GM21360 (cell line): ENCODE data around the gene FOXJ1.

ENCODE experiments used
- ATAC-seq: cut with Tn5 transposase; IDR thresholded peaks from one replicate; pipeline ENCODE4 v1.9.1; 2021; ENCODE audit warnings: mild to moderate bottlenecking, moderate library complexity; ENCODE audit not compliant: unreplicated experiment

FOXJ1 gene

DNA sequence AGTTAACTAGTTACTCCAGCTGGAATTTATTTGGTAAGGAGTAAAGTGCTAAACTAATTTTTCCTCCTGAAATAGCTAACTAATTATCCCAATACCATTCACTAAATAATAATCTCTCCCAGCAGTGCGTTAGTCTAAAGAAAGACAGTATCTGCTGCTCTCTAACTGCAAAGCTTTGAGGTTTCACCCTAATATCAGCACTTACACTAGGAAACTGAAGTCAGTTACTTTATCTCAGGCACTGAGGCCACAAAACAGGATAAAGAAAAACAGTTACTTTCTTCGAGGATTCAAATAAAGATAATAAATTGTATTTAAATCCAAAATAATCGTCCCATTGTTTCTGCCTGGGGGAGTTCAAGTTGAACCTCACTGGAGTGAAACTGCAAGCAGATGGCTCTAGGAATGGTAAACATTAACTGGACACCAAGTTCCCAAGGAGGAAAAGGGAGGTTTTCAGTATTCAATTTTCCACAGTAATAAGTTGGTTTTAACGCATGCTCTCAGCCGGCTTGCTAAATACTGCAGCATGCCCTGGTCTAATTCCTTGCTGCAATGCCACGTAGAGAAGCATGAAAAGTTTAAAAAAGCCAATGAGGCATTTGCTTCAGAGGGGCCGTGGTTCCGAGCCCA is 20.0 kb upstream of the FOXJ1 start:
- no peak for ATAC-seq

DNA sequence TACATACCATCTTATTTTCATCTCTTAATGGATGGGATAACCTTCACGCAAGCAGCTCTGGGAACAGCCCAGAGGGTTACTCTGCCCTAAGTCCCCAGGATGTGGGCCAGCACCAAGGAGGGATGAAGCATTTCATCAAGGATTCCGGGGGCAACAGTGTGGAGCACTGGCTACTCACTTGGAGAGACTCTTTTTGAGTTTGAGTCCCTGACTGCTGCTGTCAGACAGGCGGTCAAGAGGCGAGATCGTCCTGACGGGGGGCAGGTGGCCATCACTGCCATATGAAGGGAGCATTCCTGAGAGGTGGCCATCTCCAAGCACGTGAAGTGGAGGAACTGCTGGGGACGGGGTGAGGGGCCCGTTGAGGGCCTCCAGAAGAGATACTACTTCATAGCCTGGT is 18.1 kb upstream of the FOXJ1 start:
- ATAC-seq = no peak

DNA sequence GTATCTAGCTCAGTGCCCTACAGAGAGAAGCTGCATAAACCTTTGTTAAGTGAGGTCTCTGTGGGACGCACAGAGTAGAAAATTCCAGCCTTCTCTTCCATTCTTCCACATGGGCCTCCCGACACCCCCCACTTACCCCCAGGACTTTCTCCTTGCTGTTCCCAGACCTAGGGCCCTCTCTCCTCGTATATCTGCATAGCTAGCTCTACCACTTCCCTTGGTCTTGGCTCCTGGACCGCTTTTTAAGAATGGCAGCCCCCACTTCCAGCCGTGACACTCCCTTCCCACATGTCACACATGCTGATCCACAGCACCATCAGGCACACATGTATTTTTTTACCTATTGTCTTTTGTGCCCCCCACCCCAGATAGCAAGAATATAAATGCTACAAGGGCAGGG is 16.7 kb upstream of the FOXJ1 start:
- ATAC-seq = no peak

DNA sequence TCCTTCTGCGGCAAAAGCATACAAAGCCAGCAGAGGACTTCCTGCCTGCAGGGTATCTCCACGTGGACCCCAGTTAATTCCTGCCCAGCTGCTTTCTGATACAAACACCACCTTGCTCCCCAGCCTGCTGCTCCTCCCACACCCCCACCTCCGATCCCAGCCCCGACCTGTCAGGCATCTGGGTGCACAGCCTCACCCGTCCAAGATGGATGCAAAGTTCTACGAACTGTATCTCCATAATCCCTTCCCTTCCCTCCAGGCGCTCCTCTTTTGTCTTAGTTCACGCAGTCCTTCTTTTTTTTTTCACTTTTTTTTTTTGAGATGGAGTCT is 15.6 kb upstream of the FOXJ1 start:
- ATAC-seq = no peak

DNA sequence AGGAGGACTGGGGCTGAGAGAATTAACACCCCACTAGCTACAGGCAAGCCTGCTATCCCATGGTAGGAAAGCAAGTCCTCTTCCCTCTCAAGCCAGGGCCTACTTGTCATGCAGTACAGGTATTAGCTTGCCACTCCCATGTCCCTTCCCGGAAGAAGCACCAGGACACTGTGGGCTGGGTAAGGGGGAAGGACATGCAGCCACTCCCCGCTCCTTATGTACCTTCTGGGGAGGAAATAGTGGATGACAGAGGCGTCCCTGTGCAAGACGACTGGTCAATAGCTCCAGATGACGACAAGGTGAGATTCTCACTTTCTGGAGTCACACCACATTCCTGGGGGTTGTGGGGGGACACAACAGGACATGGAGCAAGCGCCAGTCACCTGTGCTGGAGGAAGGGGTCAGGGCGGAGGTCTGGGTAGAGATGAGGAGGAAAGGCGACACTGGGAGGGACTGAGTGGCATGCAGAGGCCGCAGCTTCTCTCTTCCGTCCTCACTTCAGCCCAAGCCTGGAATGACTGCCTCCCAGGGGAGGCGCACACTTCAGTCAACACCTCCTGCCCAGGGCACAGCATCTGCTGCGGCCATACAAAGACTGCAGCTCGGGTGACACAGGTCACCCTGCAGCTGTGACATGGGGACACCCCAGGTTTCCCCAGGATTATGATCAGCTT is 15.1 kb upstream of the FOXJ1 start:
- no peak for ATAC-seq

DNA sequence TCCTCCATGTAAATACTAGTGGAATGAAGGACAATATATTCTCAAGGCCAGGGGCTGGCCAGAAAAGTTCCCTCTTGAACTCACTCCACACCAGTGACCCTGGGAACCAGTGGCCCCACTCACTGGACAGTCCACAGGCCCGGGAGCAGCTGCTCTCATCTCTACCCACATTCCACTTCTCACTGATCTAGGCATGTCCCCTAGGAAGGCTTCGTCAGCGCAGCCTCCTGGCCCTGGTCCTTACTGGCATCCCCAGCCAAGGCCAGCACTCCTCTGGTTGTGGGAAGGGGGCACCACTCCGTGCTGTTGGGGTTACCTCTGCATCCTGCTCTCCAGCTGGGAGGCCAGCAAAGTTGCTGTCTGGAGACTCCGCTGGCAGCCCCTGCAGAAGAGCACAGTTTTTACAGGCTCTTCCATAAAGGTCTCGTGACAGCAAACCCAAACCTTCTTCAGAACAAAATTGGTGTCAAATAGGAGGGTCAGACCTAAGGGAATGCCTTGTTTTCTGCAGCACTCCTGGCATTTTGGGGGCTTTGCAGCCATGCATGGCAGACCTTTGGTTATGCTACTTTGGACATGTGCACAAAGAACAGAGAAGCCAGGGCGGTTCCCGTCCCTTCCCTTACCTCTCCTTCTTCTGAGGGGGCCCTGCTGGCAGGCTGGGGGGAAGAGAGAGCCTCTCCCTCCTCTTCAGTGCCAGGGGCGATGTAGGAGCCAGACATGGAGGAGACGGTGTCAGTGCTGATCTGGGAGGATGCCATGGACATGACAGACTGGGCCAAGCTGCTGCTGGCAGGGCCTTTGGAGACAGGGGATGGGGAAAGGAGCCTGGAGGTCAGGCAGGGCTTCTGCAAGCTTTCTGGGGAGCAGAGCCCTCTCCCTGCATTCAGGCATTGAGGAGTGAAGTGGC is 14.1 kb upstream of the FOXJ1 start:
- no peak for ATAC-seq

DNA sequence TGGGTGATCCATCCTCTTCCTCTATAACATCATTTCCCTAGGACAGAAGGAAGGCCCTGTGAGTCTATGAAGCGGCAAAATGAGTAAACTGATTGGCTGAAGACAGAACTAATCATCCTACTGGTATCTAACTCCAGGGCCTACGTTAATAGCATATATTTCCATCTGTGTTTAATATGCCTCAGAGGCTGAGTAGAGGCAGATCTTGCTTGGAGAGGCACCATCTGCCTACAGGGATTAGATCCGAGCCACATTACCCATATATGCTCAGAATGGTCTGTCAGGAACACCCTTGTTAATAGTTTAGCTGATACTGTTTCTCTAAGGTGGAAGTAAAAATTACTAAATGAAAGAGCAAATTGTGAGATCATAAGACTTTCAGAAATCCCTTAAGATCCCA is 13.2 kb upstream of the FOXJ1 start:
- ATAC-seq = no peak

DNA sequence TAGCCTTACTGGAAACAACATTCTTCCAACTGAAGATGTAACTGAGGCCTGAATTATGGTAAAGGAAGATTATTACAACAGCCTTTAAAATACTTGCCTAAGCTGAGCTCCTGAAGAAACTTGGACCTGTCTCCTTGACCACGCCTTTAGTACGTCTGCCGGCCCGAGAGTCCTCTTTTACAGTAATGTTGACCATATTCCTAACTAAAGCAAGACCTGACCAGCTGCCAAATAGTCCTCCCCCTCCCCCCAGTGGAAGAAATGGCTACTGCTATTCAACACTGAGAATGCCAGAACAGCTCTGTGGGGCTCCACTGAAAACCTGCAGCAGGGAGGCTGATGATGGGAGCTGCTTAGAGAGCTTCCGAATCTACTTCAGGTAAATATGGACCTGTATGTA is 12.6 kb upstream of the FOXJ1 start:
- no peak for ATAC-seq

DNA sequence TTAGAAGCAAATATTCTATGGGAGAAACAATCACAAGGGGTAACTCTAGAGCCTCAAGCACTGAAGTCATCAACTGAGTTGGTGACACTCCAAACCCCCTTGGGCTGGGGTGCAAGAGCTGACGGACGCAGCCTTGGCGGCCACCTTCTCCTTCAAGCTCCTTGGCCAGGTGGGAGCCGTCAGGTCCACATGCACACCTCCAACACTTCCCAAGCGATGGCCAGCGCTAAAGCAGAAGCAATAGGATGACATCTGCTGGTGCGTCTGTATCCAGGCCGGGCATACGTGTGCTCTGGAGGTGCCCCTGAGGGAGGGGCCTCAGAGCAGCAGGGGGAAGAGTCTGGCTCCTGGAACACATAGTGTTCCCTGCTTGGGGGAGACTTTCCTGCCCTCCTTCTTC is 12.2 kb upstream of the FOXJ1 start:
- ATAC-seq = no peak

DNA sequence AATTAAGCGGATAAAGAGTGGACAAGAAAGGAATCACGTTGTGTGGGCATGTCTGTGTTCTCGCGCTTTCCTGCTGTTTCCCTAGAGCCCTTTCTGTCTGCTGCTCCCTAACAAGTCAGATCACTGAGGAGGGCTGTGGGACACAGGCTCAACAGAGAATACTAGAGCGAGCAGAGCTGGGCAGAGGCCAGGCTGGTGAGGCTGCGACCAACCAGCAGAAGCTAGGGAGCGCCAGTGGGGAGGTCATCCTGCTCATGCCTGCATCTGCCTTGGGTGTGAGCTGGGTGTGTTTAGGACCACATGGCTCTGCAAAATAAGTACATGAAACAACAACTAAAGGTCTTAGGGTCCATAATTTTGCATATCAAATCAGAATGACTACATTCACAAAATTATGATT is 11.5 kb upstream of the FOXJ1 start:
- no peak for ATAC-seq

DNA sequence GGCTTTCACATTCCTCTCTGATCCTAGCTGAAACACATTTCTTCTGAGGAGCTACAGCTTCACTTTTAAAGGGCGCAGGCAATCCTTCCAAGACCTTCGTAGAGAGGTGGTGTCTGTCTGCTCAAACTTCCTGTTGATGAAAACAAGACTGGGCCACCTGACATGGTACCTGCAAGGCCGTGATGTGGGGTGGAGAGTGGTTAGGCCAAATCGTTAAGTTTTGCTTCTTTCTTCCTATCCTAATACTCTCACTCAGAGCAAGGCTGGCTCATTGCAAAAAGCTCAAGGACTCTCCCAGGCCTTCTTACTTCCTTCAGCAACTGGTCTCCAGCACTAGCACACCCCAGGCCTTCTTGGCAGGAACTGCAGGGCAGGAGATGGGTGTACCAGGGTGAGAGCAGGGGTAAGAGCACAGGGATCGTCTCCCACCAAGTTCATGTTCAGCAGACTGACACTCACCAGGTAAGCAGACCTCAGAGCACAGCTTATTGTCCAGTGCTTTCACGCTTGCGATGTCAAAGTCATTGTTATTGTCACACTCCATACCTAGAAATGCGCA is 10.9 kb upstream of the FOXJ1 start:
- no peak for ATAC-seq

DNA sequence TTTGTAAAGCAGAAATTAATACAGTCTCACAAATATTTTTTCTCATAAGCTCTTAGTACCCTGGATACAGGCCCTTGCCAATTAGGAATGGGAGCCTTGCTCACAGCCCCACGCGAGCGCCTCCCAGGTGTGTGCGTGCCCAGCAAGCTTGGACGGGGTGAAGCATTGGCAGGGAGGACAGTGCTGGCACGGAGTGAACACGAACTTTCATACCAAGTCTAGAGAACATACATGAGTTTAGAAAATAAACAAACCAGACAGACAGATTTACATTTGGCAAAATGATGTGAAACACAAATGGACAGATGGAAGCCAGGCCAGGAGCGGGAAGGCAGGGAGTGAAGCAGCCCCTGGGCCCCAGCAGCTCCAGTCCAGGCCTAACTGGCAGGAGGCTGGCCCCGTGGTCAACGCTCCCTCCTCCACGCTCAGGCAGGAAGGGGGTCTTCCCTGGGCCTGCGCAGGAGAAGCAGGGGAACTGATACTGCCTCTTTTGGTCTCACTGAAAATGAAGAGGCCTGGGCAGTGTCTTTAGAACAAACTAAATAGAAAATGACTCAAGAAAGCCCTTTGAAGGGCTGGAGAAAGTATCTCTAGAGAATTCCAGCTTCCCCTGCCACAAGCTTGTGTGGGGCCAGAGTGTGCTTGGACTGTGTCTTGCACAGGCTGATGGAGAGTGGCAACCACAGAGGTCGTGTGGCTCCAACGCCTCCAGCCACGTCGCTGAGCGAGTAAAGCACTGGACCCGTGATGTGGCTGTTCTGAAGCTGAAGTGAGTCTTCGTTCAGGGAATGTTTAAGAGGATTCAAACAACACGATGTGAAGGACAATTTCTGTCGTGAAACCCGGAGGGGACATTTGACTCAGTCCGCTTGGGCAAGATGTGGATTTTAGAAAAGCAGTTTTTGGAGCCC is 9.9 kb upstream of the FOXJ1 start:
- no peak for ATAC-seq

DNA sequence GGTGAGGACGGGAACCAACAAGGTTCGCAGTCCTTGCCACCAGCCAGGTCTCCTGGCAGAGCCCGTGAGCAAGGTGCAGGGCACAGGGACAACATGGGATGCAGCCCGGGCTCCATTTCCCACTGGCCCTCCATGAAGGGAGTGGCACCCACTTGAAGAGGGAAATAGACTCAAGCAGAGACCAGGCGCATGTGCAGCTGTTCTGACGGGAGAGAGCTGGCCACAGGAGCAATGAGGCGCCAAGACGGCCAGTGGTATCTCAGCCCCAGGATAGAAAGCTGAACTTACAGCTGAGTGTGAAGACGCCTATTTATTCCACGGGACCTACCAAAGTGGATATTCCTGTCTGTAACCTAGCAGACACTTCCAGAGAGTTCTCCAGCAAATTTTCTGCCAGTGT is 8.2 kb upstream of the FOXJ1 start:
- ATAC-seq = no peak

DNA sequence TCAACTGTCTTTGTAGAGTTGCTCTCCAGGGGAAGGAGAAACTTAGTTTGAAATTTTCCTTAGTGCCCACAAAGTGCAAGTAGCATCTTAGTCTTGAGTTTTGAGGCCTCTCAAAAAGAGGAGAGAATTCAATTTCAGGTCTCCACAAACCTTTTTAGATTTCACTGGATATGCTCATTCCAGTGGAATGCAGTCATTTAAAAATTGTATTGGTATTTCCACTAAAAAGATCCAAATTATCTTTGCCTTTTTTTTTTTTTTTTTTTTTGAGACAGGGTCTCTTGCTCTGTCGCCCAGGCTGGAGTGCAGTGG is 6.9 kb upstream of the FOXJ1 start:
- ATAC-seq = no peak

DNA sequence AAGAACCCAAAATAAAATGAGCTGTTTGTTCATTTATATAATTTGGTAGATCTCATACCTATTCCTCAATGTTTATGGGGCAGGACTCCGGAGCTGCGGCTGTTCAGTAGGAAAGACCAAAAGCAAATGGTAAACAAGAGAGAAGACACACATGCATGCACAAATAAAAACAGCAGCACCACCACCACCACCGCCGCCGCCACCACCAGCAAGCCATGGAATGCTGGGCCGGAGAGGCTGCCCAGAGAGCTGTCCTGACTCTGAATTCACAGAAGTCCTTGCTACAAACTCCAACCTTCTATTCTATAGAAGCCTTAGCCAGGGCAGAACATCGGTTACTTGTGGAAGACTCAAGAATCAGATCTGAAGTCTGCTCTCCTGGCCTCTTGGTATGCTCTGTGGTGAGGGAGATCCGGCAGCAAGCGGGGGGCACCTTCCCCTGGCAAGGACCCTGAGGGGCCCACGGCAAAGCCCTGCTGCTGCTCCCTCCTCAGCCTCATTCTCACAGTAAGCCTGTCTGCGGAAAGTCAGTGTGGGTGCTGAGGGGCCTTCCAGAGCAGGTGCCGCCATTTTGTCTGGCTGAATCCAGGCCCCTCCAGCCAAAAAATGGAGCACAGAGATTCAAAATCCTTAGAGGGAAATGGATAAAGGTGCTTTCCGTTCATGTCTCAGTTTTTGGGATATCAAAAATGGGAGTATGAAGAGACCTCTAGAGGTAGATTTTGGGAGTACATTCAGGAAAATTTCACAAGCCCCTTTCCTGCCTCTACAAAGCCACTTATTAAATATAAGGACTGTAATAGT is 6.4 kb upstream of the FOXJ1 start:
- ATAC-seq = no peak

DNA sequence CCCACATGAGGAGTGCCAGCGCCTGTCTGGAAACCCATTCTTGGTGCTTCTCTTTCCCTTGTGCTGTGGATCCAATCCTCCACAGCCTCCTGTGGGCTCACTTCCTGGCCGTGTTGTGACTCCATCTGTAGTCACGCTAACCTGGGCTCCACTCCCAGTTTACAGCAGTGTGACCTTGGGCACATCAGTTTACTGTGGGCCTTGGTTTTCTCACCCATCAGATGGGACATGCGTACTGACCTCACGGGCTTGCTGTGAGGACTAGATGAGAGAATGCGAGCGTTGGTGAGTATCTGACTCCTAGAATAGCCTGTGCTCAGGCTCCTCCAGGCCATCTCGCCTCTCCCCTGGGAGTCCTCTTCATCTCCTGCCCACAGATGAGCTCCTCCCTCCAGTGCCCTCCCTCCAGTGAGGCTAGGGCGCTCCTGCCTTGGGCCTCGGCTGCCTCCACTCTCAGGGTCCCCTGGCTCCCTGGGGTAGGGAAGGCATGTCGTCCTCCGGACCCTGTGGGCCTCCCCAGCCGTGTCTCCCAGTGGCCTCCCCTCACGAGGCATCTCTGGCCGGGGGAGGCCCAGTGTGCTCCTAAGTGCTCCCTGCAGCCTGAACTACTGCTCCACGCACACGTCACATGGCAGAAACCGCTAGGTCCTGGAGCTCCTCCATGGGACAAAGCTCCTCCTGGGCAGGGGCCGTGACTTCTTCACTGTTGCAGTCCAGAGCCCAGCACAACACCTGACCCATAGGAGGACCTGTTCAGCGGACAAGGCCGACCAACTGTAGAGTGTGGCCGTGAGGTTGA is 5.2 kb upstream of the FOXJ1 start:
- no peak for ATAC-seq

DNA sequence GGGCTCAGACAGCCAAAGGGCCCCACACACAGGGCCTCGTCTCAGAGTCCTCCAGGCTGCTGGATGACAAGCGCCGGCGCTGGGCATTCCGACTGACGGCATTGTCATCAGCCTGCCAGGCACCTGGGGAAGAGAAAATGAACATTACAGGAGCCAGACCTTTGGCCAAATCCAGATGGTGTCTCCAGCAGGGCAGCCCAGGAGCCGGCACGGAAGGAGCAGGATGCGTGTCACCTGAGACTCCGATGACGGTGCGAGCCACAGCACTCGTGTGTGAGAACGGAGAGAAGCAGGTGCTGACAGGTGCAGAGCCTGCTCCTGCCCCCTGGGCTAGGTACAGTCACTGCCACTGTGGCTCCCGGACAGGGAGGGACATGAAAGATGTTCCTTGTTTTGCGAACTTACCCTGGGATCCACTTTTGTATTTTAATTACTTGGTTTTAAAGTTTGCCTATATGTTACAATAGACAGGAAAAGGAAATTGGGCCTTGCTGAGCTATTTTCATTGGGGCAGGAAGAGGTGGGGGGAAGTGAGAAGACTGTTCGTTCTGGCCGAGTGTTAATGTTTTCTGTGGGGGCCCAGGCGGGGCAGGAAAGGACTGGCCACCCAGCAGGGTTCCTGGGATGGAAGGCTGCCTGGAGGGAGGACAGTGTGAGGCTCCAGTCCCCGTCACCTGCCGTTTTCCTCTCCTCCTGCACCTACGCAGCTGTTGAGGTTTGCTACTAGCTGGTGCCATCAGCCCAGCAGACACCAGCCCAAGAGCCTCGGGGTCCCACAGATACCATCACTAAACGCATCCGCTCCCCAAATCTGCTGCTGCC is 4.4 kb upstream of the FOXJ1 start:
- no peak for ATAC-seq

DNA sequence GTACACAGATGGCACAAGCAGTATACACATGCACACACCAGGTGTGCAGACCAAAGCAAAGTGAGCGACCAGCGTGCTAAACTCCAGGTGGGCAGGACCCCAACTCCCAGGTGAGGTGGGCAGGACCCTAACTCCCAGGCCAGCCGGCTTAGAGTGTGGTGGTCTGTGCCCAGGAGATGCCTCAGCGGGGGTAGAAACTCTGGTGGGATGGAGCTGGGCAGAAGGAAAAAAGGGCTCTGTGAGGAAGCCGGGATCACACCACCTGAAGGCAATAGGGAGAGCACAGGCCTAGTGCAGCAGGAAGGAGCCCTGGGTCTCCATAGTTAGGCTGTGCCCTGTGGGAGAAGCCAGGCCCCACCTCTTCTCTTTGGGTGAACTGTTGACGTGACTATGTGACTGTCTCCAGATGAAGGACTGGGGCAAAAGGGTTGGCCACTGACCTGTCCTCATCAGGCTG is 1.6 kb upstream of the FOXJ1 start:
- no peak for ATAC-seq
